NAMALWA (cell line): Measurements from ENCODE around the gene FAF1.
"Not testable (repeated sequence)": the region's sequence is repeated elsewhere in the genome, so short reads cannot be mapped to it uniquely, and the experiment has no call there.

Experiments used
- DNase-seq: peaks from one replicate; pipeline ENCODE4 v3.0.0-alpha.2; 2015; ENCODE audit warnings: low spot score

The FAF1 gene

GRCh38 chr1:50959303-50959912, 659 bp downstream of the FAF1 start:
- peak; percentile 57 for DNase-seq

- no peak for DNase-seq
Measured at GRCh38 chr1:50955116-50955515, 5.0 kb downstream of the FAF1 start.

GRCh38 chr1:50952566-50952965, 7.5 kb downstream of the FAF1 start:
- not testable (repeated sequence) for DNase-seq

- no peak for DNase-seq
Measured at GRCh38 chr1:50950396-50950795, 9.7 kb downstream of the FAF1 start.

- no peak for DNase-seq
Measured at GRCh38 chr1:50949286-50949982, 10.6 kb downstream of the FAF1 start.

- no peak for DNase-seq
Measured at GRCh38 chr1:50942334-50942733, 17.7 kb downstream of the FAF1 start.

GRCh38 chr1:50940291-50940690, 19.8 kb downstream of the FAF1 start:
- DNase-seq: no peak

GRCh38 chr1:50936321-50936720, 23.7 kb downstream of the FAF1 start:
- DNase-seq: no peak

- not testable (repeated sequence) for DNase-seq
Measured at GRCh38 chr1:50935276-50935675, 24.8 kb downstream of the FAF1 start.

GRCh38 chr1:50934838-50935237, 25.2 kb downstream of the FAF1 start:
- DNase-seq: no peak

GRCh38 chr1:50933770-50934169, 26.3 kb downstream of the FAF1 start:
- not testable (repeated sequence) for DNase-seq

- DNase-seq: not testable (repeated sequence)
Measured at GRCh38 chr1:50932043-50932442, 28.0 kb downstream of the FAF1 start.

GRCh38 chr1:50930965-50931737, 28.9 kb downstream of the FAF1 start:
- no peak for DNase-seq

- DNase-seq: no peak
Measured at GRCh38 chr1:50930193-50930592, 29.9 kb downstream of the FAF1 start.

- DNase-seq: peak; percentile 56
Measured at GRCh38 chr1:50929376-50929958, 30.6 kb downstream of the FAF1 start.

GRCh38 chr1:50923564-50923963, 36.5 kb downstream of the FAF1 start:
- no peak for DNase-seq

GRCh38 chr1:50921029-50921428, 39.0 kb downstream of the FAF1 start:
- no peak for DNase-seq

GRCh38 chr1:50920409-50920808, 39.7 kb downstream of the FAF1 start:
- no peak for DNase-seq

GRCh38 chr1:50917138-50918137, 42.6 kb downstream of the FAF1 start:
- peak; percentile 45 for DNase-seq

GRCh38 chr1:50915621-50916020, 44.4 kb downstream of the FAF1 start:
- no peak for DNase-seq

GRCh38 chr1:50913954-50914353, 46.1 kb downstream of the FAF1 start:
- DNase-seq: no peak
